GM21717 (cell line): ENCODE data around the gene KYAT1.

Experiments used
- ATAC-seq: cut with Tn5 transposase; IDR thresholded peaks from one replicate; pipeline ENCODE4 v1.9.1; 2021; ENCODE audit warnings: mild to moderate bottlenecking, moderate library complexity; ENCODE audit not compliant: unreplicated experiment

The KYAT1 gene

DNA sequence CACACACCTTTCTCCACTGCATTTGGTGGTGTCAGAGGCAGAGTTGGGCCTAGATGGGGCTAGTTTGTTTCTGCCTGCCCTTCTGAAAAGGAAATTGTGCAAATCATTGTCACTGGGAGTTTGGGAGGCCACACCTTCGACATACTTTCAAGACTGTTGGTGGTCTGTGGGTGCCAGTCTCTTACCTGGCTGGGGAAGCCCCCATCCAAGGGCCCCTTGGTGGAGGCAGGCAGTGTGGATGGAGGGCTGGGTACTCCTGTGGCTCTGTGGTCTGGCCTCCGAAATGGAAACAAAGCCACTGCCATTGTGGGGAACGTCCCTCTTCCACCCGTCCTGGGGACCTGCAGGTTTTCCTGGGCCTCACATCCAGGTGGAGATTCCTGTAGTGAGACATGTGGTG is 28.1 kb upstream of the KYAT1 start:
- no peak for ATAC-seq

- no peak for ATAC-seq
These were observed 26.6 kb upstream of the KYAT1 start for GRCh38 chr9:128908372-128908771.

DNA sequence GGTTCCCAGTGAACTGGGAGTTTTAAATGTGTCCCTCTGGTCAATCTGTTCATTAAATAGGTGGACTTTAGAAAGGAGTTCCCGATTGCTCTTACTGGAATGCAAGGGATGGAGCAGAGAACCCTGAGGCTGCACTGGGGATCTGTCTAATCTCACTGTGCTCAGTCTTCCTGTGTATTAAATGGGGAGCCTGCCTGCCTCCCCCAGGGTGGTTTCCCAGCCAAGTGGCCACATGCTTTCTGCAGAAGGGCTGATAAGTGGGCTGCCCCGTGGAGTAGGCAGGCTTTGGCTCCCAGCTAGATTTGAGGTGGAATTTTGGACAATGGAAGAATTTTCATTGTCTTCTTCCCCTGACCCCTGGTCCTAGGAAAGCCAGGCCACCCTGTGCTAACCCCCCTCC is 25.0 kb upstream of the KYAT1 start:
- ATAC-seq: no peak

DNA sequence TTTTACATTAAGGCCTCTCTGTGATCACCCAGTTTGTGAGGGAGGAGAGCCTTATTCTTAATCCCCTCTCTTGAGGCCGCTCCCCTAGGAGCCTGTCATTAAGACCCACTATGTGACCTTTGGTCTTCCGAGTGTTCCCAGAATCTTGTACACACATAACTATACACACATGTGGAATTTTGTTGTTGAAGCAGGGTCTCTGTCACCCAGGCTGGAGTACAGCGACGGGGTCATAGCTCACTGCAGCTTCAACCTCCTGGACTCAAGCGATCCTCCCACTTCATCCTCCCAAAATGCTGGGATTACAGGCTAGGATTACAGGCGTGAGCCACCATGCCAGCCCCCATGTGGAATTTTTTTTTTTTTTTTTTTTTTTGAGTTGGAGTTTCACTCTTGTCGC is 24.2 kb upstream of the KYAT1 start:
- ATAC-seq: no peak

- no peak for ATAC-seq
These were observed 22.3 kb upstream of the KYAT1 start for GRCh38 chr9:128903871-128904620.

- no peak for ATAC-seq
These were observed 21.3 kb upstream of the KYAT1 start for GRCh38 chr9:128903079-128903461.

DNA sequence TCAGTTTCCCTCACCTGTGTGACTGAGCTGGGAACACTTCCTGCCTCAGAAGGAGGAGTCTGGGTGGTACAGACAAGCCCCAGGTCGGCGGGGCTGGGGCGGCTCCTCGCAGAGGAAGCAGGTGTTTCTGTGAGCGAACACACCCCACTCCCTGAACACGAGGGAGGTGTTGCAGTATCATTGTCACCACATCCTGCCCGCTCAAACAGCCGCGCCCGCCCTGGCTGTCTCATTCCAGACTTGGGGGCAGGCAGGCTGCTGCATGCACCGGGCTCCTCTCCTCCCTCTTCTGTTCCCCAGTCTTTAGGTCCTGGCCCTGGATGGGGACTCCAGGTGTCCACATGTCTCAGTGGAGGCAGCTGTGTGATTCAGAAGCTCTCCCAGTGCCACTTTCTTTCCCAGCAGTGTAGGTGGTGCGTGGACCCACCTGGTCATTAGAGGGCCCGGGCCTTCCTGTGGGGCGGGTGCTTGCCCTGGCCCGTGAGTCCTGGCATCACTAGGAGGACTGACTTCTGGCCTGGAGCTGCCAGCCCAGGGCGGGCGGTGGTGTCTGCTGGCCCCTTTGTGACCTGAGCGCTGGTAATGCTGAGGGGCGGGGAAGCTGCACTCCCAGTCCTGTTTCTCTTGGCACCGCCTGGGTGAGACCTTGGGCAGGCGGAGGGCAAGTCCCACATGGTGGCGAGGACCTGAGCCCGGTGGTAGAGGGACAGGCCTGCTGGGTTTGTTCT is 20.8 kb upstream of the KYAT1 start:
- ATAC-seq: peak; percentile 65

GRCh38 chr9:128901822-128902221 is 20.1 kb upstream of the KYAT1 start:
- no peak for ATAC-seq

GRCh38 chr9:128901379-128901778 is 19.6 kb upstream of the KYAT1 start:
- no peak for ATAC-seq

- ATAC-seq: no peak
These were observed 18.0 kb upstream of the KYAT1 start for GRCh38 chr9:128899566-128900322.

GRCh38 chr9:128898845-128899565 is 17.3 kb upstream of the KYAT1 start:
- no peak for ATAC-seq

GRCh38 chr9:128898382-128898781 is 16.6 kb upstream of the KYAT1 start:
- ATAC-seq: no peak

- no peak for ATAC-seq
These were observed 13.8 kb upstream of the KYAT1 start for GRCh38 chr9:128895556-128895955.

- ATAC-seq: no peak
These were observed 13.0 kb upstream of the KYAT1 start for GRCh38 chr9:128894764-128895163.

- no peak for ATAC-seq
These were observed 11.6 kb upstream of the KYAT1 start for GRCh38 chr9:128893354-128893753.

DNA sequence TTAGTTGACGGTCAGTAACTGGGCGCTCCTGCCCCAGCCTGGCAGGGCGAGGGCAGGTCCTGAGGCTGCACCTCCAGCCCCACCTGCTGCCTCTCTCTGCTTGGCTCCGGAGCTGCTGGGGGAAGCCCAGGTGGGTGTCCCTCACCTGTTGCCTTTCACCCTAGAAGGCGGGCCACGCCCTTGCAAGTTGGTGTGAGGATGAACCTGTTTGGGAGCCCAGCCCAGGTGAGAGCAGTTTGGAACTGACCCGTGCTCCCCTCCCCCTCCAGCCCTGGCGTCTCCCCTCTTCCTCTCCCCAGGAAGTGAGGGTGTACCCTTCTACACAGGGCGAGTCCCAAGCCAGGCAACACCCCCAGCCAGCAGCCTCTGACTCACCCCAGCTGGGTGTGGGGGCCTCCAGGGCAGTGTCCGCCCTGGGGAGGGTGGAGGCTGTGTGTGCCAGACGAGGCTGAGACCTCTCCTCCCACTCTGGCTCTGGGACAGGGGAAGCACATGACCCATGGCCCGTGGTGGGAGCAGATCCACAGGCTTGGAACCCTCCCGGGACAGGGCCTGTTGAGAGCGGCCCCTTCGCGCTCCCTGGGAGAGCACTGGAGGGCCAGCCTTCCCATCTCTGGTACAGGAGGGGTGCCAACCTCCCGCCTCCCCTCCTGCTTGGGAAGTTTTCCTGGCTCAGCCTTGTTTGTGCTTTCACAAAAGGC is 10.6 kb upstream of the KYAT1 start:
- no peak for ATAC-seq

DNA sequence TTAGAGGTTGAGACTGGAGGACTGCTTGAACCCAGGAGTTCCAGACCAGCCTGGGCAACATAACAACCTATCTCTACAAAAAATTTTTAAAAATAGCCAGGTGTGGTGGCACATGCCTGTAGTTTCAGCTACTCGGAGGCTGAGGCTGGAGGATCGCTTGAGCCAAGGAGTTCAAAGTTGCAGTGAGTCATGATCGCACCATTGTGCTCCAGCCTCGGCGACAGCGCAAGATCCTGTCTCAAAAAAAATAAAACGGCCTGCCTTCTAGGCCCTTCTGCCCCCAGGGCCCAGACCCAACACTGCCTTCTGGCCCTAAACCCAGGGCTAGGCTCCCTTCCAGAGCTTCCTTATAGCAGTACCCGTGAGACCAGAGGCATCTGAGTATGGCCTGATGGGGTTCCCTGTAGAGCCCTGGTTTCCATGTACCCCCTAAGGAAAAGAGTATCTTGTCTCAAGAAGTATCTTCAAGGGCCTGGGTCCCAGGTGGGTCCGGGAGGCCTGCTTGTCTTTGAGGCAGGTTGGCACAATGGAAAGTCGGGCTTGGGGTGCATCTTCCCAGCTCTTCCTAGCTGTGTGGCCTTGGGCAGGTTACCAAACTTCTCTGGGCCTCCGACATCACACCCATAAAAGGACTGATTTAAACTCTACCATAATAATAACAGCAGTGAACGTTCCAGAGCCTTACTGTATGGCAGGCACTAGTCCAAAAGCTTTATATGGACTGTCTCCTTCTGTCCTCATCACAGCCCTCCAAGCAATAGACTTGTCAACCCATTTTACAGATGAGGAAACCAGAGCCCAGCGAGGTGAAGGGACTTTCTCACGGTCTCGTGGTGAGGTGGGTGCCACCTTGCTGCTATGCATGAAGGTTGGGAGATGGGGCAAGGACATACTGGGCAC is 9.8 kb upstream of the KYAT1 start:
- ATAC-seq: no peak

- no peak for ATAC-seq
These were observed 6.2 kb upstream of the KYAT1 start for GRCh38 chr9:128887914-128888350.

GRCh38 chr9:128887049-128887448 is 5.3 kb upstream of the KYAT1 start:
- no peak for ATAC-seq
